ENCODE measurements around the gene CGB7.

CGB7 gene

DNA sequence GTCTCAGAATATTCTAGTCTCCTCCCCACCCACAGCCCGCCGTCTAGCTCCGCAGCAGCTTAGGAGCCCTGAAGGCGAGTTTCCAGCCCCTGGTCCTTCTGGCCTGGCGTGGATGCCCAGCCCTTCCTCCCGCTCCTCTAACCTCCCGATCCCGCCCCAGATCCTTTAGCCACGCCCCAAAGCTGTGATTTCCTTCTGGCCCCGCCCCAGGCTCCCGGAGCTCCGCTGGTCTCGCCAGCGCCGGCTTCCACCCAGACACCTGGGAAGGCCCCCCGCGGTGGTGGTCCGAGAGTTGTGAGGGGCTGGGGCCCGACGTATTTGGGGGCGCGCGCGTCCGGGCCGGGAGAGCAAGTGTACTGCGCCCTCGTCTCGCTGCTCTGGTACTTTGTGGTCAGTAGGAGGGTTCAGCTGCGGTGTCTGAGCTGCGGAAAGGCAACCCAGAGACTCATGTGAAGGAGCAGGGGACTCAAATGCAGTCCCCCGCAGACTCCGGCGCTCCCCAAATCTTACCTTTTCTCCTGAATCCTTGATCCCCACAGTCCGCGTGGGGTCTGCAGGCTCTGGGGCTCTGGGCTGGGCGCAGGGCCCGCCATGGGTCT is at the start of gene CGB7:
CGB7 (minus strand) TSS at position 114 of the 599 bp plus-strand sequence. CDS start 2,374 bp downstream, outside the sequence.
- TF ChIP-seq EZH2 (IDR thresholded peaks at IDR 0.05; ENCODE audit: borderline replicate concordance, low read depth, low read length, severe bottlenecking) = no peak
- TF ChIP-seq, protein P1, sequence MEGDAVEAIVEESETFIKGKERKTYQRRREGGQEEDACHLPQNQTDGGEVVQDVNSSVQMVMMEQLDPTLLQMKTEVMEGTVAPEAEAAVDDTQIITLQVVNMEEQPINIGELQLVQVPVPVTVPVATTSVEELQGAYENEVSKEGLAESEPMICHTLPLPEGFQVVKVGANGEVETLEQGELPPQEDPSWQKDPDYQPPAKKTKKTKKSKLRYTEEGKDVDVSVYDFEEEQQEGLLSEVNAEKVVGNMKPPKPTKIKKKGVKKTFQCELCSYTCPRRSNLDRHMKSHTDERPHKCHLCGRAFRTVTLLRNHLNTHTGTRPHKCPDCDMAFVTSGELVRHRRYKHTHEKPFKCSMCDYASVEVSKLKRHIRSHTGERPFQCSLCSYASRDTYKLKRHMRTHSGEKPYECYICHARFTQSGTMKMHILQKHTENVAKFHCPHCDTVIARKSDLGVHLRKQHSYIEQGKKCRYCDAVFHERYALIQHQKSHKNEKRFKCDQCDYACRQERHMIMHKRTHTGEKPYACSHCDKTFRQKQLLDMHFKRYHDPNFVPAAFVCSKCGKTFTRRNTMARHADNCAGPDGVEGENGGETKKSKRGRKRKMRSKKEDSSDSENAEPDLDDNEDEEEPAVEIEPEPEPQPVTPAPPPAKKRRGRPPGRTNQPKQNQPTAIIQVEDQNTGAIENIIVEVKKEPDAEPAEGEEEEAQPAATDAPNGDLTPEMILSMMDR (IDR thresholded peaks at IDR 0.05; ENCODE audit: borderline replicate concordance, extremely low read depth, low read length, poor library complexity, severe bottlenecking) = no peak
- no peaks in the 10 kb centered on the region for H3K9me3 ChIP-seq (ENCODE audit: insufficient read depth, low read length, severe bottlenecking)
- no peak within 1 kb of the TSS for H2AFZ ChIP-seq (ENCODE audit: low read depth, low read length)
- no peak for ATAC-seq (ENCODE audit: insufficient read depth, low read depth)
- H3K79me2 ChIP-seq (ENCODE audit: insufficient read depth, low read length) = no peaks in the 10 kb centered on the region
- H3K4me2 ChIP-seq (ENCODE audit: insufficient read depth, low read length) = no peak within 1 kb of the TSS
- no peak for DNase-seq
- no peak within 1 kb of the TSS for H3K4me3 ChIP-seq (ENCODE audit: low read depth in 1 of 2, low read length in 2 of 2)
- H3K36me3 ChIP-seq (ENCODE audit: insufficient read depth, low read length) = no peaks in the 10 kb centered on the region
- H4K20me1 ChIP-seq (ENCODE audit: insufficient read depth, low read length) = no peaks in the 10 kb centered on the region
- no peak within 1 kb of the TSS for H3K9ac ChIP-seq (ENCODE audit: low read depth, low read length)
- no peak within 1 kb of the TSS for H3K27ac ChIP-seq (ENCODE audit: low read length)
- H3K27me3 ChIP-seq (ENCODE audit: insufficient read depth, low read length, poor library complexity) = peaks cover 4% of the 10 kb centered on the region
- H3K4me1 ChIP-seq (ENCODE audit: insufficient read depth, low read length) = no peaks in the 10 kb centered on the region

DNA sequence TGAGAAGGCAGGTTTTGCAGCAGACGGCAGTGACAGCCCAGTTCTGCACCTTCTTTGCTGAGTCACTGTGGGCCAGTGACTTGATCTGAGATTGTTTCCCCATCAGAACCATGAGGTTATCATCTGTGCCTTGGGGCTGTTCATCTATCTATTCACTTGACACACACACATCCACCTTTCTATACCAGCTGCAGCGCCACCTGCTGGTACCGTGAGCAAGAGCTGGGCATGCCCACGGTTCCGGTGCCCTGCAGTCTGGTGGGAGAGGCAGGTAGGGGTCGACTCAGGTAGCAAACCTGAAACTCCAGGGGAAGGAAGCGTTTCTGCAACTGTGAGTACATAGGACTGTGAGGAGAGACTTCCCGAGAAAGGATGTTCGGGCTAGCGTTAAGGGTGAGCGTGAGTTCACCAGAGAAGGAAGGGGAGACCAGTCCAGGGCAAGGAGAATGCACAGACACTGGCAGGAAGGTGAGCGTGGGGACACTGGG is 49.1 kb upstream of the CGB7 start:
- DNase-seq (peak; percentile 69), ATAC-seq (ENCODE audit: insufficient read depth, low read depth) (peak; percentile 74)
- Histone ChIP-seq H3K9me3 (ENCODE audit: insufficient read depth, low read length, severe bottlenecking) (no peaks in the 10 kb centered on the region), H3K36me3 (ENCODE audit: insufficient read depth, low read length) (peaks cover 82% of the 10 kb centered on the region), H2AFZ (ENCODE audit: low read depth, low read length) (no peak overlapping the region), H4K20me1 (ENCODE audit: insufficient read depth, low read length) (peaks cover 72% of the 10 kb centered on the region), H3K4me1 (ENCODE audit: insufficient read depth, low read length) (no peaks in the 10 kb centered on the region), H3K4me3 (ENCODE audit: low read depth in 1 of 2, low read length in 2 of 2) (no peak overlapping the region), H3K9ac (ENCODE audit: low read depth, low read length) (no peak overlapping the region), H3K27ac (ENCODE audit: low read length) (no peak overlapping the region), H3K27me3 (ENCODE audit: insufficient read depth, low read length, poor library complexity) (no peaks in the 10 kb centered on the region), H3K79me2 (ENCODE audit: insufficient read depth, low read length) (peaks cover 9% of the 10 kb centered on the region; the same call in 1 of the 2 replicates), H3K4me2 (ENCODE audit: insufficient read depth, low read length) (no peak overlapping the region)
- TF ChIP-seq EZH2 (IDR thresholded peaks at IDR 0.05; ENCODE audit: borderline replicate concordance, low read depth, low read length, severe bottlenecking) = no peak
- TF ChIP-seq, protein P1 (IDR thresholded peaks at IDR 0.05; ENCODE audit: borderline replicate concordance, extremely low read depth, low read length, poor library complexity, severe bottlenecking) = peak; percentile 91

DNA sequence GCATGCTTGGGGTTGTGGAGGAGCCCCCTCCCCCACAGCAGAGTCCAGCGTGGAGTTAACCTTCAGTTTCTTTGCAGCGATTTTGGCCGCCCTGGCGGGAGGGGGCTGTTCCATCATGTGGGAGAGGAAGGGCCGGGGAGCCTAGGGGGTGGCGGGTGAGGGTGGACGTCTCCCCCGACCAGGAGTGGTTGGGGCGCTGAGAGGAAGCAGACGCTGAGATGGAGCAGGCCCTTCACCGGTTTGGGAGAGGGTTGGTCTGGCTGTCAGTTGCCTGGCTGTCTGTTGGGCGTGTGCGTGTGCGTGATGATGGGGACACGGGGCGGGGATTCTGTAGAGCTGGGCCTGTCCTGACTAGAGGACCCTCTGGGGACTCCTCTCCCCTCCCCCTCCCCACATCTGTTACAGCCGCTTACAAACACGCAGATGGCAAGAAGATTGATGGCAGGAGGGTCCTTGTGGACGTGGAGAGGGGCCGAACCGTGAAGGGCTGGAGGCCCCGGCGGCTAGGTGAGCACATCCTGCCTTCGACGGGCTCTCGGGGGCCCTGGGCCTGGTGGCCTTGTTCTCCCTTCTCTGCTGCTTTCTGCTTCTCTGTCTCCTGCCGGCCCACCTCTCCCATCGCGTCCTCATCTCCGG is 46.8 kb upstream of the CGB7 start:
- ATAC-seq (ENCODE audit: insufficient read depth, low read depth) = no peak
- peaks cover 24% of the 10 kb centered on the region for H3K79me2 ChIP-seq (ENCODE audit: insufficient read depth, low read length)

More for the DNA sequence above, 46.8 kb upstream of the CGB7 start:
- Histone ChIP-seq H3K36me3 (ENCODE audit: insufficient read depth, low read length) (peaks cover 99% of the 10 kb centered on the region), H3K27ac (ENCODE audit: low read length) (no peak overlapping the region), H3K9ac (ENCODE audit: low read depth, low read length) (no peak overlapping the region), H3K4me3 (ENCODE audit: low read depth in 1 of 2, low read length in 2 of 2) (no peak overlapping the region), H3K4me2 (ENCODE audit: insufficient read depth, low read length) (no peak overlapping the region), H3K4me1 (ENCODE audit: insufficient read depth, low read length) (no peaks in the 10 kb centered on the region), H2AFZ (ENCODE audit: low read depth, low read length) (no peak overlapping the region), H3K27me3 (ENCODE audit: insufficient read depth, low read length, poor library complexity) (no peaks in the 10 kb centered on the region), H4K20me1 (ENCODE audit: insufficient read depth, low read length) (peaks cover 84% of the 10 kb centered on the region), H3K9me3 (ENCODE audit: insufficient read depth, low read length, severe bottlenecking) (no peaks in the 10 kb centered on the region)
- TF ChIP-seq, protein P1 (IDR thresholded peaks at IDR 0.05; ENCODE audit: borderline replicate concordance, extremely low read depth, low read length, poor library complexity, severe bottlenecking) = no peak
- TF ChIP-seq EZH2 (IDR thresholded peaks at IDR 0.05; ENCODE audit: borderline replicate concordance, low read depth, low read length, severe bottlenecking) = no peak
- no peak for DNase-seq
